ENCODE results near the gene SOWAHB.

The SOWAHB gene

DNA sequence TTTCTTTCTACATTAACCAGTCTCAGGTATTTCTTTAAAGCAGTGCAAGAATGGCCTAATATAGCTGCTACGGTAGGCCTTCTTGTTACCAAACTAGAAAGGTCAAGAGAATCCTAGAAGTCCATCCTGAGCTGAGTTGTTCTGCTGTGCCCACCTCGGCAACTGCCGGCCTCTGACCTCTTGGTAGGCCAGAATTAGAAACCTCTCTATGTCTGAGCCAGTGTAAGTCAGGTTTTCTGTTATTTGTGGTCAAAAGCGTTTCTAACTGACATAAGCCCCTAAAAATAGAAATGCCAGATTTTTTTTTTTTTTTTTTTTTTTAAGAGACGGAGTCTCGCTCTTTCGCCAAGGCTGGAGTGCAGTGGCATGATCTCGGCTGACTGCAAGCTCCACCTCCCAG is 43.1 kb downstream of the SOWAHB start:
- Histone ChIP-seq H3K4me1 (ENCODE audit: control extremely low read depth in 1 of 4, control insufficient read depth in 4 of 4, insufficient read depth in 4 of 4, low read length in 3 of 4) (no peaks in the 10 kb centered on the region), H3K27ac (ENCODE audit: insufficient read depth in 1 of 2, low read depth in 1 of 2, low read length in 2 of 2, poor library complexity in 1 of 2, severe bottlenecking in 2 of 2) (no peak overlapping the region), H3K4me3 (ENCODE audit: control insufficient read depth in 1 of 7, extremely low read depth in 1 of 7, insufficient read depth in 4 of 7, low read depth in 2 of 7, low read length in 6 of 7) (no peak overlapping the region), H3K36me3 (ENCODE audit: control insufficient read depth in 4 of 4, insufficient read depth in 4 of 4, low read length in 3 of 4) (no peaks in the 10 kb centered on the region), H3K9me3 (ENCODE audit: control extremely low read depth in 1 of 5, control insufficient read depth in 4 of 5, insufficient read depth in 2 of 5, low read depth in 1 of 5, low read length in 4 of 5) (no peaks in the 10 kb centered on the region), H3K27me3 (replicated peaks in 2 of 5; ENCODE audit: control insufficient read depth in 4 of 5, insufficient read depth in 5 of 5, low read length in 4 of 5) (no peaks in the 10 kb centered on the region)
- CTCF ChIA-PET, result no interaction called here
- WGBS (ENCODE audit: insufficient coverage), result 84% methylated on average over 6 of the region's 8 CpGs
- no peak for DNase-seq
- POLR2A ChIA-PET, result no interaction called here

DNA sequence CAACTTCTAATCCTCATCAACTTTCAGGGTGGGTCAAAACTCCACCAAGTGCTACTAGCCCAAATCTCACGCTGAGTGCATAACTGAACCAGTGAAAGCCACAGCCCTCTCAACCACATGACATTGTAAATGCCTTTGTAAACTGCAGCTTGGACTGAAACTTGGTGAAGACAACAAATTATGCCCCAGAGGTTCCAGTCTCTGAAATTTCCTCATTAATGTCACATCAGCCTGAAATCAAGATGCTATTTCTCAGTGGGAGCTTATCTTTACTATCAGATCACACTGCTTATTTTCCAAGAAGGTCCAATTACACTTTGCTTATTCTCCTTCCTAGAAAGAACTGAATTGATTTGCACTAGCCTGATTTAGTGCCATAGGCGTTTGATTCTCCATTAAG is 46.6 kb downstream of the SOWAHB start:
- H3K27ac ChIP-seq (ENCODE audit: insufficient read depth in 1 of 2, low read depth in 1 of 2, low read length in 2 of 2, poor library complexity in 1 of 2, severe bottlenecking in 2 of 2), result no peak overlapping the region

GRCh38 chr4:76850010-76850441 is 47.9 kb downstream of the SOWAHB start:
- Histone ChIP-seq H3K27ac (ENCODE audit: insufficient read depth in 1 of 2, low read depth in 1 of 2, low read length in 2 of 2, poor library complexity in 1 of 2, severe bottlenecking in 2 of 2) (no peak overlapping the region), H3K36me3 (ENCODE audit: control insufficient read depth in 4 of 4, insufficient read depth in 4 of 4, low read length in 3 of 4) (no peaks in the 10 kb centered on the region), H3K4me1 (ENCODE audit: control extremely low read depth in 1 of 4, control insufficient read depth in 4 of 4, insufficient read depth in 4 of 4, low read length in 3 of 4) (no peaks in the 10 kb centered on the region), H3K9me3 (ENCODE audit: control extremely low read depth in 1 of 5, control insufficient read depth in 4 of 5, insufficient read depth in 2 of 5, low read depth in 1 of 5, low read length in 4 of 5) (no peaks in the 10 kb centered on the region), H3K4me3 (ENCODE audit: control insufficient read depth in 1 of 7, extremely low read depth in 1 of 7, insufficient read depth in 4 of 7, low read depth in 2 of 7, low read length in 6 of 7) (no peak overlapping the region), H3K27me3 (replicated peaks in 2 of 5; ENCODE audit: control insufficient read depth in 4 of 5, insufficient read depth in 5 of 5, low read length in 4 of 5) (no peaks in the 10 kb centered on the region)
- 94% methylated on average over 2 of the region's 4 CpGs for WGBS (ENCODE audit: insufficient coverage)
- DNase-seq, result no peak
- CTCF ChIA-PET, result no interaction called here
- POLR2A ChIA-PET, result no interaction called here

More for the DNA sequence above, 46.6 kb downstream of the SOWAHB start:
- WGBS (ENCODE audit: insufficient coverage), result 94% methylated on average over 2 of the region's 2 CpGs
- Histone ChIP-seq H3K36me3 (ENCODE audit: control insufficient read depth in 4 of 4, insufficient read depth in 4 of 4, low read length in 3 of 4) (no peaks in the 10 kb centered on the region), H3K27me3 (replicated peaks in 2 of 5; ENCODE audit: control insufficient read depth in 4 of 5, insufficient read depth in 5 of 5, low read length in 4 of 5) (no peaks in the 10 kb centered on the region), H3K4me3 (ENCODE audit: control insufficient read depth in 1 of 7, extremely low read depth in 1 of 7, insufficient read depth in 4 of 7, low read depth in 2 of 7, low read length in 6 of 7) (no peak overlapping the region), H3K9me3 (ENCODE audit: control extremely low read depth in 1 of 5, control insufficient read depth in 4 of 5, insufficient read depth in 2 of 5, low read depth in 1 of 5, low read length in 4 of 5) (no peaks in the 10 kb centered on the region), H3K4me1 (ENCODE audit: control extremely low read depth in 1 of 4, control insufficient read depth in 4 of 4, insufficient read depth in 4 of 4, low read length in 3 of 4) (no peaks in the 10 kb centered on the region)
- no peak for DNase-seq
- ChIA-PET CTCF (no interaction called here), POLR2A (no interaction called here)
